A549 treated with Mapracorat at 1 μM for 4 hours (cell line): Measurements from ENCODE around the gene TRAK1. TPM values are rescaled to one million over a fixed set of nuclear protein-coding genes. Genes with fewer than 3 reads are reported as not detected.

ENCODE experiments used
- total RNA-seq: library from RNA; stranded (reverse); fragments of 200-300 nt; extraction: Qiagen RNA extraction; gene quantifications from 5 replicates; pipeline ENCODE4 v1.2.3, GENCODE V29; 2022

Gene TRAK1, protein sequence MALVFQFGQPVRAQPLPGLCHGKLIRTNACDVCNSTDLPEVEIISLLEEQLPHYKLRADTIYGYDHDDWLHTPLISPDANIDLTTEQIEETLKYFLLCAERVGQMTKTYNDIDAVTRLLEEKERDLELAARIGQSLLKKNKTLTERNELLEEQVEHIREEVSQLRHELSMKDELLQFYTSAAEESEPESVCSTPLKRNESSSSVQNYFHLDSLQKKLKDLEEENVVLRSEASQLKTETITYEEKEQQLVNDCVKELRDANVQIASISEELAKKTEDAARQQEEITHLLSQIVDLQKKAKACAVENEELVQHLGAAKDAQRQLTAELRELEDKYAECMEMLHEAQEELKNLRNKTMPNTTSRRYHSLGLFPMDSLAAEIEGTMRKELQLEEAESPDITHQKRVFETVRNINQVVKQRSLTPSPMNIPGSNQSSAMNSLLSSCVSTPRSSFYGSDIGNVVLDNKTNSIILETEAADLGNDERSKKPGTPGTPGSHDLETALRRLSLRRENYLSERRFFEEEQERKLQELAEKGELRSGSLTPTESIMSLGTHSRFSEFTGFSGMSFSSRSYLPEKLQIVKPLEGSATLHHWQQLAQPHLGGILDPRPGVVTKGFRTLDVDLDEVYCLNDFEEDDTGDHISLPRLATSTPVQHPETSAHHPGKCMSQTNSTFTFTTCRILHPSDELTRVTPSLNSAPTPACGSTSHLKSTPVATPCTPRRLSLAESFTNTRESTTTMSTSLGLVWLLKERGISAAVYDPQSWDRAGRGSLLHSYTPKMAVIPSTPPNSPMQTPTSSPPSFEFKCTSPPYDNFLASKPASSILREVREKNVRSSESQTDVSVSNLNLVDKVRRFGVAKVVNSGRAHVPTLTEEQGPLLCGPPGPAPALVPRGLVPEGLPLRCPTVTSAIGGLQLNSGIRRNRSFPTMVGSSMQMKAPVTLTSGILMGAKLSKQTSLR
- 13.3 to 17.5 TPM (median 15.6 TPM) in 5 replicates for total RNA-seq

DNA sequence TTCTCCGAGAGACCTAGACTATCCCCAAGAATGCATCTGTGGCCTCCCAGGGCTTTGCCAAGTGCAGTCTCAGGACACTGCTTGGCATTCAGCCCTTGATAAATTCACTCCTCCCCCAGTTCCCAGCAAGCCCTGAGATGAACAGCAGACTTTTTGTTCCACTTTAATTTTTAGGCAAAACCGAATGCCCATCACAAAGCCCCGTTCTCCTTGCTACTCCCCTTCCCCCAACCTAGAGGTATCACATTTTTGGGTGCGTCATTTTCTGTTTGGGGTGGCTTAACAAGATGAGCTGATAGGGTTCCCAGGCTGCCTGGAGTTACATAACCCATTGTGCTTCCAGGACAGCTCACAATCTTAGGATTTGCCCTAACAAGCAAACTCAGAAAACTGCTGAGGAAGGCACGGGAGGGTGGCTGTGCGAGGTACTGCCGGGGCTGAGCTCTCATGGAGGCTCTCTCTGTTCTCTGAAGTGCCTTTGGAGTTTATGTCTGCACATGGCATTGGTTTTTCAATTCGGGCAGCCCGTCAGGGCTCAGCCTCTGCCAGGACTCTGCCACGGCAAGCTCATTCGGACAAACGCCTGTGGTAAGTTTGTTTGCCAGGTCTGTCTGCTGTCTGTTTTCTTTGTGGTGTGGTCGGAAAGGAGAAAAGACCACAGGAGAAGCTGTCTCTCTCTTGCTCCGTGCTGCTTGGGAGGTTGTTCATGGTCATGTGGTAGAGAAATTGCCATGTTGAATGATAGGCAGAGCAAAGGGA lies at the start of gene TRAK1:
TRAK1 (plus strand) TSS at position 385 of the 759 bp plus-strand sequence; CDS start at position 498, 113 bp downstream.

GRCh38 chr3:42266085-42266484 lies 174.9 kb downstream of the TRAK1 start, which contains the start of gene CCK:
CCK (minus strand) TSS chr3:42266185; CDS start chr3:42263630, 2,555 bp downstream.

Other genes starting within 250 kb of the TRAK1 start
- gene ULK4, start 129.3 kb upstream of the TRAK1 start, total RNA-seq, result 4.4 to 8.7 TPM (median 6.1 TPM) in 5 replicates
- 1.2 to 2.7 TPM (median 2.3 TPM) in 5 replicates for gene CCK, start 174.8 kb downstream of the TRAK1 start, total RNA-seq